Measurements from ENCODE around the gene PNPO.

Gene PNPO

GRCh38 chr17:47975189-47975822 lies 33.9 kb downstream of the PNPO start:
- TF ChIP-seq CTCF (IDR thresholded peaks at IDR 0.05; ENCODE audit: low read depth, low read length), result no peak
- no peak for DNase-seq
- Histone ChIP-seq H3K9me3 (ENCODE audit: severe bottlenecking) (no peaks in the 10 kb centered on the region), H3K36me3 (peaks cover 79% of the 10 kb centered on the region), H3K27ac (no peak overlapping the region), H3K27me3 (ENCODE audit: insufficient read depth, low read depth, severe bottlenecking) (no peaks in the 10 kb centered on the region), H3K4me3 (ENCODE audit: low read depth, low read length) (no peak overlapping the region)

- Histone ChIP-seq H3K36me3 (peaks cover 84% of the 10 kb centered on the region), H3K9me3 (ENCODE audit: severe bottlenecking) (no peaks in the 10 kb centered on the region), H3K27me3 (ENCODE audit: insufficient read depth, low read depth, severe bottlenecking) (no peaks in the 10 kb centered on the region), H3K4me3 (ENCODE audit: low read depth, low read length) (no peak overlapping the region), H3K27ac (no peak overlapping the region)
- no peak for TF ChIP-seq CTCF (IDR thresholded peaks at IDR 0.05; ENCODE audit: low read depth, low read length)
- DNase-seq, result no peak
Measured at GRCh38 chr17:47975823-47976205, 34.4 kb downstream of the PNPO start.

- Histone ChIP-seq H3K27me3 (ENCODE audit: insufficient read depth, low read depth, severe bottlenecking) (no peaks in the 10 kb centered on the region), H3K4me3 (ENCODE audit: low read depth, low read length) (no peak overlapping the region), H3K27ac (no peak overlapping the region), H3K9me3 (ENCODE audit: severe bottlenecking) (no peaks in the 10 kb centered on the region), H3K36me3 (peaks cover 96% of the 10 kb centered on the region)
- peak; percentile 89 for DNase-seq
- peak; percentile 93 for TF ChIP-seq CTCF (IDR thresholded peaks at IDR 0.05; ENCODE audit: low read depth, low read length)
Measured at GRCh38 chr17:47978324-47978723, 37.0 kb downstream of the PNPO start.

- no peaks in the 10 kb centered on the region for H3K9me3 ChIP-seq (ENCODE audit: severe bottlenecking)
- peak; percentile 29 for DNase-seq
- peaks cover 97% of the 10 kb centered on the region for H3K36me3 ChIP-seq
- H3K27me3 ChIP-seq (ENCODE audit: insufficient read depth, low read depth, severe bottlenecking), result no peaks in the 10 kb centered on the region
- H3K4me3 ChIP-seq (ENCODE audit: low read depth, low read length), result no peak overlapping the region
- H3K27ac ChIP-seq, result peak overlapping the region; percentile 37; the same call in 1 of the 2 replicates
- TF ChIP-seq CTCF (IDR thresholded peaks at IDR 0.05; ENCODE audit: low read depth, low read length), result no peak
Measured at GRCh38 chr17:47980541-47980940, 39.2 kb downstream of the PNPO start.

GRCh38 chr17:47981462-47981861 lies 40.1 kb downstream of the PNPO start:
- DNase-seq, result no peak
- H3K36me3 ChIP-seq, result peaks cover 89% of the 10 kb centered on the region
- peak overlapping the region; percentile 64 for H3K27ac ChIP-seq
- H3K9me3 ChIP-seq (ENCODE audit: severe bottlenecking), result no peaks in the 10 kb centered on the region
- TF ChIP-seq CTCF (IDR thresholded peaks at IDR 0.05; ENCODE audit: low read depth, low read length), result no peak
- no peak overlapping the region for H3K4me3 ChIP-seq (ENCODE audit: low read depth, low read length)
- no peaks in the 10 kb centered on the region for H3K27me3 ChIP-seq (ENCODE audit: insufficient read depth, low read depth, severe bottlenecking)

GRCh38 chr17:47982091-47982617 lies 40.8 kb downstream of the PNPO start:
- Histone ChIP-seq H3K36me3 (peaks cover 82% of the 10 kb centered on the region), H3K27me3 (ENCODE audit: insufficient read depth, low read depth, severe bottlenecking) (no peaks in the 10 kb centered on the region), H3K9me3 (ENCODE audit: severe bottlenecking) (no peaks in the 10 kb centered on the region), H3K27ac (peak overlapping the region; percentile 64), H3K4me3 (ENCODE audit: low read depth, low read length) (no peak overlapping the region)
- no peak for DNase-seq
- TF ChIP-seq CTCF (IDR thresholded peaks at IDR 0.05; ENCODE audit: low read depth, low read length), result no peak
